Stomach (tissue), 9 donors: ENCODE data around the gene SCCPDH. TPM values are rescaled to one million over a fixed set of nuclear protein-coding genes. Genes with fewer than 3 reads are reported as not detected.

Source experiments
- DNase-seq, 2 donors: peaks; one replicate each; pipeline versions ENCODE4 v3.0.0 to v3.0.0-alpha.2; 2013 to 2019
- H3K27ac ChIP-seq, 5 donors: fragments of 200-600 bp in 4 of 5; sonication (generic) in 4 of 5; one replicate each; pipeline ENCODE4 v1.5.1; 2013 to 2019; ENCODE audit warnings: mild to moderate bottlenecking in 1 of 5, moderate library complexity in 1 of 5
- H3K27me3 ChIP-seq, 3 donors: fragments of 200-600 bp; sonication (generic); one replicate each; pipeline ENCODE4 v1.5.1; 2017 to 2019; ENCODE audit warnings: mixed run types in 1 of 3
- H3K36me3 ChIP-seq, 4 donors: fragments of 200-600 bp; sonication (generic); 1 replicate in 3 of 4; 2 replicates in 1 of 4; pipeline ENCODE4 v1.5.1; 2016 to 2019
- H3K4me1 ChIP-seq, 4 donors: fragments of 200-600 bp; sonication (generic); one replicate each; pipeline ENCODE4 v1.5.1; 2016 to 2019
- H3K4me3 ChIP-seq, 4 donors: fragments of 200-600 bp; sonication (generic) in 3 of 4; one replicate each; pipeline ENCODE4 v1.5.1; 2016 to 2019; ENCODE audit warnings: mild to moderate bottlenecking in 1 of 4
- H3K9me3 ChIP-seq, 4 donors: fragments of 200-600 bp; sonication (generic); one replicate each; pipeline ENCODE4 v1.5.1; 2016 to 2019
- CTCF ChIP-seq, 7 experiments: fragments of 450-650 bp in 4 of 7; fragments of 200-600 bp in 3 of 7; sonication (generic) in 3 of 7; IDR thresholded peaks; one replicate each; pipeline ENCODE4 v1.5.1; 2016 to 2019; ENCODE audit warnings: antibody characterized with exemption in 7 of 7, control low read depth in 2 of 7, mild to moderate bottlenecking in 1 of 7
- EP300 ChIP-seq: sonication (generic); formaldehyde crosslinking; IDR thresholded peaks from one replicate; pipeline ENCODE4 v1.6.1; 2017; ENCODE audit warnings: antibody characterized with exemption
- POLR2A ChIP-seq, 4 donors: fragments of 450-650 bp; IDR thresholded peaks; one replicate each; pipeline ENCODE4 v1.6.1; 2016; ENCODE audit warnings: antibody characterized with exemption in 4 of 4, control low read depth in 2 of 4, mild to moderate bottlenecking in 1 of 4, moderate library complexity in 1 of 4
- POLR2AphosphoS5 ChIP-seq, 3 donors: sonication (generic); formaldehyde crosslinking; IDR thresholded peaks; one replicate each; pipeline ENCODE4 v1.6.1; 2016; ENCODE audit warnings: antibody characterized with exemption in 3 of 3
- WGBS, 5 donors: extraction: QIAGEN DNeasy Blood & Tissue Kit in 3 of 5; methylation state at CpG; one replicate each; pipeline versions ENCODE4 v1.1.5 to v1.1.7; 2013 to 2018; 5-methylcytosine and 5-hydroxymethylcytosine counted together
- intact Hi-C: fragments of 100-400 bp; cut with DNase I; formaldehyde crosslinking; loops from one replicate; pipeline ENCODE4 v1.15.1; 2023; ENCODE audit warnings: low total_unique reads
- polyA plus RNA-seq, 3 donors: library from polyadenylated mRNA; stranded (reverse); fragments of 200-250 nt; gene quantifications; one replicate each; pipeline ENCODE4 v1.2.3, GENCODE V29; 2013
- total RNA-seq, 5 donors: library from RNA; depleted of rRNA; stranded (reverse); fragments of >200 nt; gene quantifications; one replicate each; pipeline versions ENCODE4 v1.1.0 to v1.2.3, GENCODE V29; 2014 to 2016
- donor health status: healthy with polysubstance abuse.
- donor health status: Bipolar disorder and iron deficiency.
- donor health status: healthy.

Gene SCCPDH
- total and polyA plus RNA-seq, 8 donors, result 13.4 to 66.3 (median 20.7) TPM

- Histone ChIP-seq H3K36me3 (no peaks in the 10 kb centered on the region), H3K27ac (no peak overlapping the region), H3K9me3 (no peaks in the 10 kb centered on the region), H3K4me3 (peak overlapping the region in 1 of 4 donors; percentile 44), H3K27me3 (peaks cover 0 to 48% (median 8%) of the 10 kb centered on the region in 3 donors), H3K4me1 (peaks cover 8 to 23% (median 17%) of the 10 kb centered on the region in 4 donors)
- WGBS, 5 donors, result 62 to 88% (median 84%) methylated on average over 24 to 25 of the region's 25 CpGs
- TF ChIP-seq POLR2A (IDR thresholded peaks at IDR 0.05), result no peak
- no peak for TF ChIP-seq EP300
- no peak for TF ChIP-seq CTCF (IDR thresholded peaks at IDR 0.05)
- TF ChIP-seq POLR2AphosphoS5 (IDR thresholded peaks at IDR 0.05), result no peak
- DNase-seq, result no peak
- intact Hi-C loops, result no loop called here
These were observed 65.5 kb downstream of the SCCPDH start for GRCh38 chr1:246789454-246790339.

DNA sequence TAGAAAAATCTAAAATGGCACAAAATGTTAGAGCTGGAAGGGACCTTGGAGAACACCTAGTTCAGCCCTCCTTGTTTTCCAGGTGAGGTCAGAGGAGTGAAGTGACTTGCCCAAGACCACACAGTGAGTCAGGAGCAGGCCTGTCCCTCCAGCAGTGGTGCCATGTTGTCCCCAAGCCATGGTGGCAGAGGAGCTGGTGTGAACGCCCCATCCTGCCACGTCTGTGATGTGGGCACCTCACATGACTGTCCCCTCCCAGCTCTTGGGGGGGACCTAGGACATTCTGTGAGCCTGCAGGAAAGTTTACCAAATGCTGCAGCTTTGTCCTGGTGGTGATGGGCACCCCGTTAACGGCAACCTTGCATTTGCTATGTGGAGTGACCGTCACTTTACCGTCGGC is 66.2 kb downstream of the SCCPDH start:
- H3K27me3 ChIP-seq, result peaks cover 0 to 50% (median 8%) of the 10 kb centered on the region in 3 donors
- 91 to 96% (median 94%) methylated on average over 7 of the region's 7 CpGs for WGBS, 5 donors
- TF ChIP-seq EP300, result no peak
- no peak for TF ChIP-seq POLR2AphosphoS5 (IDR thresholded peaks at IDR 0.05)
- no peak for TF ChIP-seq POLR2A (IDR thresholded peaks at IDR 0.05)
- TF ChIP-seq CTCF (IDR thresholded peaks at IDR 0.05), result no peak

GRCh38 chr1:246790833-246791232 is 66.6 kb downstream of the SCCPDH start:
- no peak overlapping the region for H3K27ac ChIP-seq
- H3K4me1 ChIP-seq, result peaks cover 13 to 23% (median 18%) of the 10 kb centered on the region in 4 donors
- H3K36me3 ChIP-seq, result no peaks in the 10 kb centered on the region
- no peak for TF ChIP-seq POLR2A (IDR thresholded peaks at IDR 0.05)
- no peak for TF ChIP-seq EP300
- TF ChIP-seq POLR2AphosphoS5 (IDR thresholded peaks at IDR 0.05), result no peak
- no peak for TF ChIP-seq CTCF (IDR thresholded peaks at IDR 0.05)
- DNase-seq, result no peak
- peaks cover 0 to 50% (median 8%) of the 10 kb centered on the region in 3 donors for H3K27me3 ChIP-seq
- H3K9me3 ChIP-seq, result no peaks in the 10 kb centered on the region
- H3K4me3 ChIP-seq, result no peak overlapping the region
- intact Hi-C loops, result no loop called here
- 86 to 97% (median 94%) methylated on average over 19 of the region's 19 CpGs for WGBS, 5 donors

More for the DNA sequence above, 66.2 kb downstream of the SCCPDH start:
- H3K9me3 ChIP-seq, result no peaks in the 10 kb centered on the region
- peaks cover 13 to 23% (median 18%) of the 10 kb centered on the region in 4 donors for H3K4me1 ChIP-seq
- no peak overlapping the region for H3K27ac ChIP-seq
- intact Hi-C loops, result no loop called here
- DNase-seq, result no peak
- no peak overlapping the region for H3K4me3 ChIP-seq
- no peaks in the 10 kb centered on the region for H3K36me3 ChIP-seq

DNA sequence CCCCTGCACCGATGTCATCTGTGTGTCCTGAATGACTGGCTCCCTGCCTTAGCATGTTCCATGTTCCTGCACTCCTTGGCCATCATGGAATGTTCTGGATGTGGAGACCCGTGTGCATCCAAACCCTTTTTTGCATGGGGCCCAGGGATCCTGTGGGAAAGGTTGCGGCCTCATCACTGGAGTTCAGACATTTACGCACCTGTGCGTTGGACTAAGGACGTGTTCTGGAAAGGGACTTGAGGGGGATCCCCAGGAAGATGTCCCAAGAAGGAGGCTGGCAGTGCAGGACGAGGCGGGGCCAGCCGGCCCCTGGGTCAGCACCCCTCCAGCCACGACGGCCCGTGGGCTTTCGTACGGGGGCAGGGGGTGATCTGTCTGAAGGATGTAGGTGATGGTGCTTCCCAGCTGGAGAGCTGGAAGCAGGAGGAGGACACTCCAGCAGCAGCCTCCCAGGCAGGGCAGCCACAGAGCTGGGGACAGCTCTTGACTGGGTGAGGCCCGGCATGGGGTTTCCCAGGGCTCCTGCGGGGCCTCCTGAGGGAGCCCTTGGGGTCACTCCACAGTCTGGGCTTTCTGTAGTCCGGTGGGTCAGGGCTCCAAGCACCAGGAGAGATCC is 67.2 kb downstream of the SCCPDH start:
- H3K4me3 ChIP-seq, result no peak overlapping the region
- H3K9me3 ChIP-seq, result no peaks in the 10 kb centered on the region
- peaks cover 13 to 23% (median 18%) of the 10 kb centered on the region in 4 donors for H3K4me1 ChIP-seq
- H3K36me3 ChIP-seq, result no peaks in the 10 kb centered on the region
- intact Hi-C loops, result no loop called here
- TF ChIP-seq POLR2A (IDR thresholded peaks at IDR 0.05) (no peak), POLR2AphosphoS5 (IDR thresholded peaks at IDR 0.05) (no peak), EP300 (no peak), CTCF (IDR thresholded peaks at IDR 0.05) (no peak)
- no peak overlapping the region for H3K27ac ChIP-seq
- DNase-seq, result no peak
- 80 to 89% (median 84%) methylated on average over 13 to 17 of the region's 17 CpGs for WGBS, 5 donors
- H3K27me3 ChIP-seq, result peaks cover 0 to 50% (median 8%) of the 10 kb centered on the region in 3 donors
